GM12872 (cell line): ENCODE results near the gene ZC2HC1B.

Experiments used
- TF ChIP-seq, protein P1 (sequence below): IDR thresholded peaks from 3 replicates; pipeline ENCODE4 v1.5.1; 2011; ENCODE audit warnings: low read depth, mild to moderate bottlenecking, low read length, moderate library complexity; ENCODE audit not compliant: insufficient read depth

ZC2HC1B gene

DNA sequence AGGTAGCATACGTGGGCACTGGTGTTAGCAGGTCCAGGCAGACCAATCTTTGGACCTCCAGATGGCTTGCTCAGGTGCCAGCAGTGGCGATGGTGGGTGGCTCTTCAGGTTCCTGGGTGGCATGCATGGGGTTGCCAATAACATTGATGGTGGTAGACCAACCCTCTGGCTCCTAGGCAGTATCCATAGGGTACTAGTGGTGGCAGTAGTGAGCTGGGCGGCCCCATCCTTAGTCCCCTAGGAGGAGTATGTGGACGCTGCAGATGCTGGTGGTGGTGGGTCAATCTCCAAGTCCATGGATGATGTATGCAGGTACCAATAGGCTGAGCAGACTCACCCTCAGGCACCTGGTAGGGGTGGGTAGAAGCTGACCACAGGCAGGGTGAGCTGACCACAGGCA, 70.6 kb downstream of the ZC2HC1B start:
- TF ChIP-seq, protein P1, sequence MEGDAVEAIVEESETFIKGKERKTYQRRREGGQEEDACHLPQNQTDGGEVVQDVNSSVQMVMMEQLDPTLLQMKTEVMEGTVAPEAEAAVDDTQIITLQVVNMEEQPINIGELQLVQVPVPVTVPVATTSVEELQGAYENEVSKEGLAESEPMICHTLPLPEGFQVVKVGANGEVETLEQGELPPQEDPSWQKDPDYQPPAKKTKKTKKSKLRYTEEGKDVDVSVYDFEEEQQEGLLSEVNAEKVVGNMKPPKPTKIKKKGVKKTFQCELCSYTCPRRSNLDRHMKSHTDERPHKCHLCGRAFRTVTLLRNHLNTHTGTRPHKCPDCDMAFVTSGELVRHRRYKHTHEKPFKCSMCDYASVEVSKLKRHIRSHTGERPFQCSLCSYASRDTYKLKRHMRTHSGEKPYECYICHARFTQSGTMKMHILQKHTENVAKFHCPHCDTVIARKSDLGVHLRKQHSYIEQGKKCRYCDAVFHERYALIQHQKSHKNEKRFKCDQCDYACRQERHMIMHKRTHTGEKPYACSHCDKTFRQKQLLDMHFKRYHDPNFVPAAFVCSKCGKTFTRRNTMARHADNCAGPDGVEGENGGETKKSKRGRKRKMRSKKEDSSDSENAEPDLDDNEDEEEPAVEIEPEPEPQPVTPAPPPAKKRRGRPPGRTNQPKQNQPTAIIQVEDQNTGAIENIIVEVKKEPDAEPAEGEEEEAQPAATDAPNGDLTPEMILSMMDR: no peak

GRCh38 chr6:143936347-143936746, 72.1 kb downstream of the ZC2HC1B start:
- TF ChIP-seq, protein P1: no peak

DNA sequence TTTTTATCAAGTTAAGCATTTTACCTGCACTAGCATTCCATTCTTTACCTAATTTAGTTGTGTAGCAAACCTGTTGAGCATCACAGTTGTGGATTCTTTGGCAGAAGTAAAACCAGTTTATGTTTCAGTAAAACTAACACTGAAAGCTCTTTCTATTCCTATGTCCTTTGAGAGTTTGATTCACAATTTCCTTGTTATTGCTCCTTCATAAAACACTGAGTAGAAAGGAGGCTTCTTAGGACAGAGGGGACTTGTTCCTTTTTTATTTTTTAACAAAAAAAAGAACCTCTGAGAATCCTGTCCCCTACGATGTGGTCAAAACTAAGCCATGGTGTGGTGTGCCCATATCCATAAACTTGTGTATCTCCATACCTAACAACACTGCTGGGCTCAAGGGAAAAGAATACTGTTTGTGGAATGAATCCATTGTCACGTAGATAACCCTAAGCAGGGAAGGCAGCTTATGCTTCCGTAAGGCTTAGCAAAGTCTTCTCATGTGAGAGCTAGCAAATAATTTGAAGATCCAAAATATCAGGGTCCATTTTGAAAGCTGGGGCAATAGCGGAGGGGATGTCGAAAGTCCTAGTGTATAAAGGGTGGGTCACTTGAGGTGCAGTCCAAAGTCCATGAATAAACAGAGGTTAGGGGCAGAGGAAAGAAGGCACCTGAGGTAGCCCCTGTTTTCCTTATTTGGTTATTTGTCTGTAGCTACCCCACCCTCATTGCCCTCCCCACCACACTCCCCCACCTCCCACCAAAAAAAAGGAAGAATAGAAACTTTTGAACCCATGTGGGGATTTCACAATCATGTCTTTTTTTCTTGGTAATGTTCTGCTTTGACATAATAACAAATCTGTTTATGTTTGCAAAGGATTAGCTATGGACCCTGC, 72.7 kb downstream of the ZC2HC1B start:
- TF ChIP-seq, protein P1: no peak

DNA sequence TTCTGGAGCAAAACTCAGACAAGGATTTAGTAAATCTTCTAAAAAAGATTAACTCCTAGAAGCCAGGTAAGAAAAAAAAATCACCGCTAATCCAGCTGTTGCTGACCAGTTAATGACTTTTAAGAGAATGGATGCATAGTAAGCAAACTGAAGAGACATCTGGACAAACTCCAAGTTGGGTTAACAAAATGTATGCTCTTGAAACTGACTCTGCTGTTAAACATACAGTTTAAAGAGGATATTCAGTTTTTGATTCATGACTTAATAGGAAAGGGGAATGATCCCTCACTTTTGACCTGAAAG, 73.3 kb downstream of the ZC2HC1B start:
- TF ChIP-seq, protein P1: no peak

GRCh38 chr6:143939364-143939763, 75.1 kb downstream of the ZC2HC1B start:
- TF ChIP-seq, protein P1: no peak

GRCh38 chr6:143940011-143940597, 75.8 kb downstream of the ZC2HC1B start:
- TF ChIP-seq, protein P1: peak; percentile 84

DNA sequence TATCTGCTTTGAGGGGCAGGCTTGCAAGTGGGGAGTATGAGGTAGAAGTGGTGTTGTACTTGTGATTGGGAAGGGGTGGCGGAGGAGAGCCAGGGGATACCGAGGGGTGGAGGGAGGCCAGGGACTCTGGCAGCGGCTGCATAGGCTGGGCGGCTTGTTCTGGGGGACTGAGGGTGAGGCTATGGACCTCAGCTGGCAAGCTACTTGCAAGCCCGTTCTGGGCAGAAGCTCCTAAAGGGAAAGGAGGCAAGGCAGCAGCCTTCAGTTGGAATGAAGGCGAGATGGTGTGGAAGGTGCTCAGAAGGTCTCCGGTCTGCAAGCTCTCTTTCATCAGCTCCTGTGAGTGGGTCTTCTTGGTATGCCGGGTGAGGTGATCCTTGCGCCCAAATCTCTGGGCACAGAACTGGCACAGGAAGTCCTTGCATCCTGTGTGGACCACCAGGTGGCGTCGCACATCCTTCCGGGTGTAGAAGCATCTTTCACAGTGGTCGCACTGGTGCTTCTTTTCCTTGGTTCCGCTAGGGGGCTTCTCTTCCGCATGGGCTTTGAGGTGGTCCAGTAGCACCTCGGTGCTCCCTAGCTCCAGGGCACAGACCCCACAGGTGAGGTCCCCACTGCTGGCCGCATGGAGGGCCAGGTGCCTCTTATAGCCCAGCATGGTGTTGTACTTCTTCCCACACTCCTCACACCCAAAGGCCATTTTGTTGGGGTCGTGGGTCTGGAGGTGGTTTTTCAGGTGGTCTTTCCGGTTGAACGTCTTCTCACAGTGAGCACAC, 77.8 kb downstream of the ZC2HC1B start:
- TF ChIP-seq, protein P1: peak; percentile 91
